Right lobe of liver (tissue), 6 donors: ENCODE results near the gene PIGT. TPM values are rescaled to one million over a fixed set of nuclear protein-coding genes. Genes with fewer than 3 reads are reported as not detected.
"Not testable (repeated sequence)": the region's sequence is repeated elsewhere in the genome, so short reads cannot be mapped to it uniquely, and the experiment has no call there.

Experiments used
- ATAC-seq, 4 donors: fragments of 200-7000 bp; cut with Tn5 transposase; one replicate each; pipeline ENCODE4 v1.9.1; 2020; ENCODE audit warnings: mild to moderate bottlenecking in 4 of 4, moderate library complexity in 4 of 4
- DNase-seq, 3 donors: peaks; one replicate each; pipeline ENCODE4 v3.0.0-alpha.2; 2020
- H3K27ac ChIP-seq, 3 donors: fragments of 200-600 bp; one replicate each; pipeline ENCODE4 v1.8.0; 2022
- H3K27me3 ChIP-seq, 2 donors: fragments of 200-600 bp; one replicate each; pipeline ENCODE4 v1.8.0; 2022
- H3K36me3 ChIP-seq, 4 donors: fragments of 200-600 bp; sonication (generic) in 1 of 4; one replicate each; pipeline versions ENCODE4 v1.5.1 to v1.8.0; 2017 to 2022; ENCODE audit warnings: control low read depth in 1 of 4
- H3K4me1 ChIP-seq, 4 donors: fragments of 200-600 bp; sonication (generic) in 1 of 4; one replicate each; pipeline versions ENCODE4 v1.5.1 to v1.8.0; 2017 to 2022; ENCODE audit warnings: control low read depth in 1 of 4
- H3K4me3 ChIP-seq, 3 donors: fragments of 200-600 bp; one replicate each; pipeline ENCODE4 v1.8.0; 2022
- H3K9me3 ChIP-seq, 4 donors: fragments of 200-600 bp; sonication (generic) in 1 of 4; one replicate each; pipeline versions ENCODE4 v1.5.1 to v1.8.0; 2017 to 2022; ENCODE audit warnings: control low read depth in 1 of 4
- CTCF ChIP-seq, 4 donors: fragments of 200-600 bp in 3 of 4; fragments of 450-650 bp in 1 of 4; IDR thresholded peaks; one replicate each; pipeline versions ENCODE4 v1.5.1 to v1.8.0; 2016 to 2022; ENCODE audit warnings: antibody characterized with exemption in 4 of 4, mild to moderate bottlenecking in 2 of 4
- POLR2A ChIP-seq: fragments of 450-650 bp; IDR thresholded peaks from one replicate; pipeline ENCODE4 v1.6.1; 2017; ENCODE audit warnings: antibody characterized with exemption, mild to moderate bottlenecking
- WGBS: methylation state at CpG from one replicate; pipeline ENCODE4 v1.1.6; 2018; ENCODE audit warnings: low coverage, low lambda C conversion rate; ENCODE audit not compliant: insufficient coverage; ENCODE audit errors: missing lambda C conversion rate; 5-methylcytosine and 5-hydroxymethylcytosine counted together
- intact Hi-C, 2 donors: fragments of 100-400 bp; cut with DNase I; formaldehyde crosslinking; loops; one replicate each; pipeline versions ENCODE4 v1.11.2 to v1.14.1; 2022
- microRNA-seq, 2 donors: library from miRNA; unstranded; fragments of <30 nt; microRNA quantifications; one replicate each; pipeline ENCODE4, GENCODE V29; 2019 to 2020
- small RNA-seq, 2 experiments: library from RNA; depleted of rRNA; stranded (forward); fragments of <200 nt; gene quantifications; one replicate each; pipeline ENCODE3, GENCODE V24; 2016
- total RNA-seq, 6 experiments: library from RNA; depleted of rRNA in 2 of 6; stranded (reverse); fragments of >200 nt in 2 of 6; fragmentation: NEBNext Ultra II Directional in 3 of 6; extraction: Animal tissue kit (Norgen Biotek cat#: 25700) in 3 of 6; gene quantifications; one replicate each; pipeline versions ENCODE4 v1.1.0 to v1.2.4, GENCODE V29; 2016 to 2023
- donor health status: DM: no; HTN: yes; CAD: no.
- donor health status: DM: no; HTN: no; CAD: no.
- donor health status: DM: no; HTN: no; CAD: no.
- donor health status: DM: no; HTN: yes; CAD: no.
- donor health status: DM: no; HTN: yes; CAD: no.

PIGT gene
- total RNA-seq, 6 experiments from 2014 or later, result 35.7 to 58.4 (median 40.5) TPM

DNA sequence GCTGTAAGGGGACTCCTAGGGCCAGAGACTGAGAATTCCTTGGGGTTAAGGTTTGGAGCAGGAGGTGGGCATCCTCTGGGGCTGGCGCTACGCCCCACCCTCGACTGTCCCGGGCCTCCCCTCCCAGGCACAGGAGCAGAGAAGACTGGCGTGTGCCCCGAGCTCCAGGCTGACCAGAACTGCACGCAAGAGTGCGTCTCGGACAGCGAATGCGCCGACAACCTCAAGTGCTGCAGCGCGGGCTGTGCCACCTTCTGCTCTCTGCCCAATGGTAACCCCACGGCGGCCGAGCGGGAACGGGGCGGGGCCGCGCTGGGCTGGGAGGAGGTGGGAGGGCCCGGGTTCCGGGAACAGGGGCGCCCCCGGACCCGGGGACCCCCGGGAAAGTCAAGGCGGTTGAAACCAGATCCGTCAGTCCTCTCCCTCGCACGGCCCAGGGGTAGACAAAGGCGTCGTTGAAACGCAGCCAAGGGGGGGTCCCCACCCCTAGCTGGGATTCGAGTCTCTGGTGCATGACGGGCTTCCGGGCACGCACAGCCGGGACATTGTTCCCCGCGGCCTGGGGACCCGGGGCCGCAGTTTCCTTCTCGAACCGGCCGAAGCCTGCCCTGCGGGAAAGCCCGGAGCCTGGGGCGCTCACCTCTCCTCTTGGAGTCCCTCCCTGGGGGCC is 54.5 kb downstream of the PIGT start:
- intact Hi-C loops, result no loop called here
- Histone ChIP-seq H3K4me1 (peaks cover 0 to 19% (median 0%) of the 10 kb centered on the region in 4 donors), H3K36me3 (no peaks in the 10 kb centered on the region), H3K9me3 (no peaks in the 10 kb centered on the region), H3K4me3 (peak overlapping the region; percentile 4 to 48 (median 31)), H3K27me3 (peaks cover 0 to 16% of the 10 kb centered on the region in 2 donors), H3K27ac (no peak overlapping the region)
- ATAC-seq, result peak; percentile 65 to 82 (median 74)
- WGBS, result 2% methylated on average over 22 of the region's 50 CpGs
- peak in 1 of 3 donors; percentile 37 for DNase-seq
- TF ChIP-seq CTCF (IDR thresholded peaks at IDR 0.05), result no peak
- TF ChIP-seq POLR2A, result no peak

GRCh38 chr20:45470937-45471336 is 55.0 kb downstream of the PIGT start:
- Histone ChIP-seq H3K27me3 (peaks cover 0 to 16% of the 10 kb centered on the region in 2 donors), H3K27ac (no peak overlapping the region), H3K36me3 (no peaks in the 10 kb centered on the region), H3K4me3 (peak overlapping the region; percentile 4 to 48 (median 31)), H3K4me1 (peaks cover 0 to 19% (median 0%) of the 10 kb centered on the region in 4 donors), H3K9me3 (no peaks in the 10 kb centered on the region)
- DNase-seq (no peak), ATAC-seq (no peak)
- intact Hi-C loops, result no loop called here
- TF ChIP-seq CTCF (IDR thresholded peaks at IDR 0.05) (no peak), POLR2A (no peak)
- 24% methylated on average over 10 of the region's 10 CpGs for WGBS

GRCh38 chr20:45472286-45472685 is 56.3 kb downstream of the PIGT start:
- H3K4me3 ChIP-seq, H3K9me3 ChIP-seq, H3K27ac ChIP-seq, intact Hi-C loops, H3K36me3 ChIP-seq, ATAC-seq, DNase-seq: not testable (repeated sequence)
- Histone ChIP-seq H3K4me1 (peaks cover 0 to 19% (median 0%) of the 10 kb centered on the region in 4 donors), H3K27me3 (peaks cover 0 to 16% of the 10 kb centered on the region in 2 donors)
- WGBS, result 54% methylated on average over 3 of the region's 3 CpGs

Small RNA genes lying within 50 kb of the gene (microRNA-seq; reads per million reads assigned to microRNA genes)
- 0.29 to 1.3 reads per million in 2 donors for gene MIR6812

Small RNA genes lying within 50 kb of the gene (small RNA-seq; reads per million reads assigned to genes)
- gene MIR6812, result 0 to 0.10 reads per million in 2 experiments

Other genes with a start within 250 kb of the PIGT start
- gene PI3, start 241.2 kb upstream of the PIGT start, total RNA-seq, result not detected
- gene SEMG1, start 209.1 kb upstream of the PIGT start, total RNA-seq, result not detected
- not detected for gene SEMG2, start 194.8 kb upstream of the PIGT start, total RNA-seq
- gene SLPI, start 161.6 kb upstream of the PIGT start, total RNA-seq, result 100 to 1,000 TPM in 5 of 6 experiments, 10 to 100 TPM in 1; 51.9 to 197 (median 169) TPM
- gene RBPJL, start 109.3 kb upstream of the PIGT start, total RNA-seq, result not detected
- gene MATN4, start 107.8 kb upstream of the PIGT start, total RNA-seq, result not detected
- 100 to 1,000 TPM in 4 of 6 experiments, 10 to 100 TPM in 2; 84.3 to 373 (median 116) TPM for gene SDC4, start 67.7 kb upstream of the PIGT start, total RNA-seq
- 10 to 100 TPM; 16.6 to 26.2 (median 20.8) TPM for gene SYS1, start 53.0 kb upstream of the PIGT start, total RNA-seq
- not detected for gene TP53TG5, start 37.8 kb upstream of the PIGT start, total RNA-seq
- gene DBNDD2, start 7.9 kb upstream of the PIGT start, total RNA-seq, result 1 to 10 TPM; 2.3 to 5.3 (median 3.3) TPM
- 1 to 10 TPM in 4 of 6 experiments, under 1 TPM in 1, not detected in 1; 0.77 to 2.8 (median 1.8) TPM for gene WFDC2, start 53.6 kb downstream of the PIGT start, total RNA-seq
- gene SPINT3, start 99.5 kb downstream of the PIGT start, total RNA-seq, result not detected
- gene WFDC6, start 123.3 kb downstream of the PIGT start, total RNA-seq, result not detected
- not detected for gene EPPIN, start 131.3 kb downstream of the PIGT start, total RNA-seq
- not detected for gene WFDC8, start 163.1 kb downstream of the PIGT start, total RNA-seq
- not detected for gene WFDC10A, start 213.6 kb downstream of the PIGT start, total RNA-seq
- not detected for gene WFDC9, start 215.1 kb downstream of the PIGT start, total RNA-seq